ENCODE measurements around the gene TSPAN17. TPM values are rescaled to one million over a fixed set of nuclear protein-coding genes. Genes with fewer than 3 reads are reported as not detected.

TSPAN17 gene
- polyA plus RNA-seq, 1 experiment, result 65.8 TPM

- no peak for DNase-seq (ENCODE audit: low read depth)
- Histone ChIP-seq H3K27me3 (ENCODE audit: control insufficient read depth, insufficient read depth, low read length) (peaks cover 16% of the 10 kb centered on the region), H3K36me3 (ENCODE audit: control insufficient read depth, insufficient read depth, low read length) (no peaks in the 10 kb centered on the region), H3K4me3 (ENCODE audit: low read depth, low read length) (no peak overlapping the region)
- CTCF ChIA-PET, result interaction anchor here (0.7 kb wide), 1 partner anchor 14 kb away, joined by 3 read pairs; no protein-coding TSS in a partner anchor
- POLR2A ChIA-PET, result no interaction called here
- no peak for TF ChIP-seq CTCF (IDR thresholded peaks at IDR 0.05; ENCODE audit: insufficient read depth, low read depth, low read length)
Measured at GRCh38 chr5:176687247-176687646, 40.0 kb downstream of the TSPAN17 start.

DNA sequence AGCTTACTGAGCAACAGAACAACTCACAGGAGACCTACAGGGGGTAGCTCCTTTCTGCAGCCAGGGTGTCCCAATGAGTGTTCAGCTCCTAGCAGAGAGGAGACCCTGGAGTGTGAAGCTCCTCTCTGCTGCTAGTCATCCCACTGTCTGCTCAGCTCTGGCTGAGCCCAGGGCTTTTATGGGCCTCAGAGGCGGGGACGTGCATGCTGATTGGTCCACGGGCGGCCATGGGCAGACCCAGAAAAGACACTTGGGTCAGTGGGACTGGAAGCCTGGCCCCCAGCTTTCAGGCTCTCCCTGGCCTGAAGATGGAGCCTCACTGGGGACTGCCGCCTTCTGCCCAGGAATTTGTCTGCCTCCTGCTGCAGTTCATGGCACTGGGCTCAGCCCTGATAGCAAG lies 40.6 kb downstream of the TSPAN17 start:
- ChIA-PET CTCF (no interaction called here), POLR2A (no interaction called here)
- no peaks in the 10 kb centered on the region for H3K36me3 ChIP-seq (ENCODE audit: control insufficient read depth, insufficient read depth, low read length)
- H3K4me3 ChIP-seq (ENCODE audit: low read depth, low read length), result no peak overlapping the region
- no peak for TF ChIP-seq CTCF (IDR thresholded peaks at IDR 0.05; ENCODE audit: insufficient read depth, low read depth, low read length)
- H3K27me3 ChIP-seq (ENCODE audit: control insufficient read depth, insufficient read depth, low read length), result peaks cover 20% of the 10 kb centered on the region
- DNase-seq (ENCODE audit: low read depth), result no peak

- no peaks in the 10 kb centered on the region for H3K36me3 ChIP-seq (ENCODE audit: control insufficient read depth, insufficient read depth, low read length)
- H3K4me3 ChIP-seq (ENCODE audit: low read depth, low read length), result no peak overlapping the region
- no peak for DNase-seq (ENCODE audit: low read depth)
- POLR2A ChIA-PET, result no interaction called here
- CTCF ChIA-PET, result interaction anchor here (1.9 kb wide), 1 partner anchor 30 kb away, joined by 8 read pairs; no protein-coding TSS in a partner anchor
- no peak for TF ChIP-seq CTCF (IDR thresholded peaks at IDR 0.05; ENCODE audit: insufficient read depth, low read depth, low read length)
- H3K27me3 ChIP-seq (ENCODE audit: control insufficient read depth, insufficient read depth, low read length), result peaks cover 31% of the 10 kb centered on the region
Measured at GRCh38 chr5:176690911-176691310, 43.6 kb downstream of the TSPAN17 start.

GRCh38 chr5:176691524-176691923 lies 44.2 kb downstream of the TSPAN17 start:
- peaks cover 36% of the 10 kb centered on the region for H3K27me3 ChIP-seq (ENCODE audit: control insufficient read depth, insufficient read depth, low read length)
- DNase-seq (ENCODE audit: low read depth), result no peak
- no peak for TF ChIP-seq CTCF (IDR thresholded peaks at IDR 0.05; ENCODE audit: insufficient read depth, low read depth, low read length)
- CTCF ChIA-PET, result interaction anchor here (1.9 kb wide), 1 partner anchor 31 kb away, joined by 8 read pairs; no protein-coding TSS in a partner anchor
- no peaks in the 10 kb centered on the region for H3K36me3 ChIP-seq (ENCODE audit: control insufficient read depth, insufficient read depth, low read length)
- H3K4me3 ChIP-seq (ENCODE audit: low read depth, low read length), result no peak overlapping the region
- POLR2A ChIA-PET, result no interaction called here

GRCh38 chr5:176692326-176692725 lies 45.0 kb downstream of the TSPAN17 start:
- ChIA-PET CTCF (no interaction called here), POLR2A (no interaction called here)
- Histone ChIP-seq H3K27me3 (ENCODE audit: control insufficient read depth, insufficient read depth, low read length) (peaks cover 44% of the 10 kb centered on the region), H3K36me3 (ENCODE audit: control insufficient read depth, insufficient read depth, low read length) (no peaks in the 10 kb centered on the region), H3K4me3 (ENCODE audit: low read depth, low read length) (no peak overlapping the region)
- no peak for TF ChIP-seq CTCF (IDR thresholded peaks at IDR 0.05; ENCODE audit: insufficient read depth, low read depth, low read length)
- DNase-seq (ENCODE audit: low read depth), result no peak
